Fibroblast of lung (primary cell): Measurements from ENCODE around the gene SLC31A1.

Experiments used
- CTCF ChIP-seq, 2 donors: IDR thresholded peaks in 1 of 2; conservative IDR thresholded peaks in 1 of 2; 1 replicate in 1 of 2; 2 replicates in 1 of 2; pipeline ENCODE4 v1.5.1; 2011 to 2012; ENCODE audit warnings: low read length in 2 of 2, control low read depth in 1 of 2, inconsistent platforms in 1 of 2, low read depth in 1 of 2, mild to moderate bottlenecking in 1 of 2
- EZH2 ChIP-seq: IDR thresholded peaks from 2 replicates; pipeline ENCODE4 v1.5.1; 2012; ENCODE audit warnings: low read length, control low read depth, mild to moderate bottlenecking; ENCODE audit errors: missing control alignments

DNA sequence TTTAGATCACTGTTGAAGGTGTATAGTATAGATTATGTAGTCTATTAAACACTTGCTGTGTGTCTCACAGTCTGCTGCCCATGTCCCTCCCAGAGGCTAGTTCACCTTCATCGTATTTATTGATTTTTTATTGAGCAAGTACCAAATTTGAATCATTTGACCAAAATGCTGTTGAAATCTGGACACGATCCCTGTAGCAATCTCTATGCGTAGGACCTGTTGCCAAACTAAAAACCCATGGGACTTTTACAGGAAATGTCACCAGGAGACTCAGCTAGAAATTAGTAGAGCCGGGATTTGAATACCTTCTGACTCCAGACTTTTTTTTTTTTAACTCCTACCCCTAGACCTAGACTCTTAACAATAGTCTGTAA lies 17.5 kb downstream of the SLC31A1 start:
- TF ChIP-seq CTCF (conservative IDR thresholded peaks at IDR 0.05 in 1 of 2, IDR thresholded peaks at IDR 0.05 in 1 of 2; ENCODE audit: low read depth in 1 of 2, low read length in 2 of 2) (no peak), EZH2 (no peak)
